ENCODE measurements around the gene PATZ1.
A peak's percentile ranks its signal among the peaks of the same experiment; 100 is the strongest.

Gene PATZ1

DNA sequence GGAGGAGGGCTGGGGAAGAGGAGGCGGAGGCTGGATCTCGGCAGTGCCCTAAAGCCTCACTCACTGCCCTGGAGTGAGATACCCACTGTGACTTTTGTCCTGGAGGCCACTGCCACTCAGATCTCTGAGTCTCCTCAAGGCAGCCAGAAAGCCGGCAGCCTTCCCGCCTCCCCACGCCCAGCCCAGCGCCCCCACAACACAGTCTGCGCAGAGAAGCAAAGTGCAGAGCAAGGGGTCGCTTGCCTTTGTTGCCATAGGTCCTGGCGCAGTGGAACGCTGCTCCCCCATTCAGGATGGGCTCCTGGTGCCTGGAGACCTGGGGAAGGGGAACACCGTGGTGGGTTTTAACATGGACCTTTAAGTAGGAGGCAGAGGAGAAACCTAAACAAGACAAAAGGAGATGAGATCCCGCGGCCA, 17.6 kb downstream of the PATZ1 start:
- peak overlapping the region; percentile 41 for H3K27ac ChIP-seq

GRCh38 chr22:31327806-31328543, 18.2 kb downstream of the PATZ1 start:
- no peak overlapping the region; the same call in 1 of the 2 replicates for H3K27ac ChIP-seq
- TF ChIP-seq ZFX (IDR thresholded peaks at IDR 0.05) (no peak), CTCF (conservative IDR thresholded peaks at IDR 0.05) (no peak)

More for the DNA sequence above, 17.6 kb downstream of the PATZ1 start:
- TF ChIP-seq CTCF (conservative IDR thresholded peaks at IDR 0.05) (no peak), ZFX (IDR thresholded peaks at IDR 0.05) (no peak)

GRCh38 chr22:31326877-31327276, 19.3 kb downstream of the PATZ1 start:
- no peak for TF ChIP-seq CTCF (conservative IDR thresholded peaks at IDR 0.05)
- no peak overlapping the region for H3K27ac ChIP-seq

DNA sequence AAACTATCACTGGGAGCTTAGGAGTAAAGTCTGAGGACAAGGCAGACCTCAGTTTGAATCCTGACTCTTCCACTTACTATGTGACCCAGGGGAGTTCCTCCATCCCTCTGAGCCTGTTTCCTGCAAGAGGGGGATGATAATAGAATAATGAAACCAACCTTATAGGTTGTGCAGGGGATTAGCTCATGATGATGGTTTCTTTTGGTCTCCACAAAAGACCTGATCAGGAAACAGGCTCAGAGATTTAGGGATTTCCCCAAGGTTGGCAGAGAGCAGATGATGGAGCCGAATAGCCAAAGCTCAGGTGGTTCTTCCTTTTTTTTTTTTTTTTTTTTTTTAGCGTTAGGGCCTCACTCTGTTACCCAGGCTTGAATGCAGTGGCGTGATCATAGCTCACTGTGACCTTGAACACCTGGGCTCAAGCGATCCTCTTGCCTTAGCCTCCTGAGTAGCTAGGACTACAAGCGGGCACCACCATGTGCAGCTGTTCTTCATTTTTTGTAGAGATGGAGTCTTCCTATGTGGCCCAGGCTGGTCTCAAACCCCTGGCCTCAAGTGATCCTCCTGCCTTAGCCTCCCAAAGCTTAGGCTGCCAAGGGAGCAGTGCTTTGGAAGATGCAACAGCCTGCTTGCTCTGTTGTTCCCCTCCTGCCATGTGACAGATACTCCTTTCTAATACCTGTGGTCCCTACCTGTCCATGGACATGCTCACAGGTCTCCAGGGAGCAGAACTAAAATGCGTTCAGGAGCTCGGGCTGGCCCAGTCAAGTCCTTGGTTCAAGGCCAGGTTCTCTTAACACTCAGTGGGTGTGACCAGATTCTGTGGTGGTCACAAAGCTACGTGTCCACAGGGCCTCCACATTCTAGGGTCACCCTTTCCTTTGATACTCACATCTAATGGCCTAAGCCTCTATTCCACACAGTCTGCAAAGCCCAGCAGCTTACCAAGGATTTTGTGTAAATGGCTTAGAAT, 22.3 kb downstream of the PATZ1 start:
- no peak overlapping the region for H3K27ac ChIP-seq
- TF ChIP-seq CTCF (conservative IDR thresholded peaks at IDR 0.05) (no peak), ZFX (IDR thresholded peaks at IDR 0.05) (no peak)

DNA sequence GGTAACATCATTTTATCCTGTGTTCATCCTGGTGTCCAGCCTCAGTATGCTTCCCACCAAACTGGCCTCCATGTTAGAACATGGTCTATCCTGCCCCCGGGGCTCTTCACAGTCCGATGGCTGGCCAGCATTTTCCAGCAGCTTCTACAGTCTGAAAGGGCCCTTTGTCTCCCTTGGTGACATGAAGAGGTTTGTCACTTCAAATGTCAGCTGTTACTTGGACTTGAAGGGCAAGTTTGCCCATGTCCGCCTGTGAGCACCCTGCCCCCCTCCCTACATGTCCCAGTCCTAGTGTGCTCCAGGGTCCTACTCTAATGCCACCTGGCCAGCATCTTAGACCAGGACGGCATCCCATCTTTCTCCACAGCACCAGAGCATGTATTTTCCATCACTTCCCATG, 24.7 kb downstream of the PATZ1 start:
- no peak overlapping the region for H3K27ac ChIP-seq
- TF ChIP-seq CTCF (conservative IDR thresholded peaks at IDR 0.05) = no peak
- no peak for TF ChIP-seq ZFX (IDR thresholded peaks at IDR 0.05)

DNA sequence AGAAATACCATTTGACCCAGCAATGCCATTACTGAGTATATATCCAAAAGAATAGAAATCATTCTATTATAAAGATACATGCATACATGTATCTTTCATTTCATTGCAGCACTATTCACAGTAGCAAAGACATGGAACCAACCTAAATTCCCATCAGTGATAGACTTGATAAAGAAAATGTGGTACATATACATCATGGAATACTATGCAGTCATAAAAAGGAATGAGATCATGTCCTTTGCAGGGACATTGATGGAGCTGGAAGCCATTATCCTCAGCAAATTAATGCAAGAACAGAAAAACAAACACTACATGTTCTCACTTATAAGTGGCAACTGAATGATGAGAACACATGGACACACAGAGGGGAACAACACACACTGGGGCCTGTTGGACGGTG, 31.9 kb downstream of the PATZ1 start:
- peak overlapping the region; percentile 72; the same call in 1 of the 2 replicates for H3K27ac ChIP-seq

DNA sequence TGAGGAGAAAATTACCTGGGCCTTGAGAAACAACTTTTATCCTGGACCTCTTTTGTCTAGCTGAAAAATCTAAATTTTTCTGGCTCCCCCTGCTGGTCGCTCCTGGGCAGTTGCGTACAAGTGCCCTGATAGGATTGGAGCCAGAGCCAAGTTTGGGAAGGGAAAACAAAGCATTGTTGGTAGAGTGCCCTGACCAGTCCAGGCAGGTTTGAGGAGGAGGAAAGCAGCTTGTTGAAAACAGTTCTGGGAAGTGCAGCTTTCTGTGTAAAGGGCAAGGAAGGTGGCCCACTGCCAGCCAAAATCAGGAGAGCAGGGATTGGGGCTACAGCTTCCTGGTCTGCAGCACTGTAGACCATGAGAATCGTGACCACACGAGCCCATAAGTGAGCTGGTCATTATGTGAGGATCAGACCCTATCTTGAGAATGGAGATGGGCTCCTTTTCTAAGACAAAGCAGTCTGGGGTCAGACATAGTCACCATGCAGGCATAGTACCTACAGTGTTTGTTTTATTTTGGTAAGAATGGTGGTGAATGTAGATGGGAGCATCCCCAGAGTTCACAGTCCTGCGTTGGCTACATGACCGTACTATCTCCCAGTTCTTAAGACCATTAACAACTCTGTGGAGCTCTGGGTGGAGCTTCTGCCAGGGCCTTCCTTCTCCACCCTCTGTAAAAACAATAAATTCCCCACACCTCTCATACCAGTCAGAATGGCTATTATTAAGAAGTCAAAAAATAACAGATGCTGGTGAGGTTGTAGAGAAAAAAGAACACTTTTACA, 32.6 kb downstream of the PATZ1 start:
- H3K27ac ChIP-seq = peak overlapping the region; percentile 72
- no peak for TF ChIP-seq ZFX (IDR thresholded peaks at IDR 0.05)
- peak; percentile 96 for TF ChIP-seq CTCF (conservative IDR thresholded peaks at IDR 0.05)
